ENCODE results near the gene TMEM52B.

Gene TMEM52B

DNA sequence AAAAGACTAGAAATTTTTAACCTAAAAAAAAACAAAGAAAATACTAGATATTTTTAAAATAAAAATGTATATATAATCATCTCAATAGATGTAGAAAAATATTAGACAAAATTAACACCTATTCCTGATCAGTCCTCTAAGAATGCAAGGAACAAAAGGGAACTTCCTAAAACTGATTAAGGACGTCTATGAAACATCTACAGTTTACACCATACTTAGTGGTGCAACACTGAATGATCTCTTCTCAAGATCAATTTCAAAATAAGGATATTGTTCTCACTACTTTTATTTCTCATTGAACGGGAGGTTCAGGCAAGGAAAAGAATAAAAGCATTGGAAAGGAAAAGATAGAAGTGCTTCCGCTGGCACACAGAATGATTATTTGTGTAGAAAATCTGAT is 22.9 kb upstream of the TMEM52B start:
- TF ChIP-seq, protein P1, sequence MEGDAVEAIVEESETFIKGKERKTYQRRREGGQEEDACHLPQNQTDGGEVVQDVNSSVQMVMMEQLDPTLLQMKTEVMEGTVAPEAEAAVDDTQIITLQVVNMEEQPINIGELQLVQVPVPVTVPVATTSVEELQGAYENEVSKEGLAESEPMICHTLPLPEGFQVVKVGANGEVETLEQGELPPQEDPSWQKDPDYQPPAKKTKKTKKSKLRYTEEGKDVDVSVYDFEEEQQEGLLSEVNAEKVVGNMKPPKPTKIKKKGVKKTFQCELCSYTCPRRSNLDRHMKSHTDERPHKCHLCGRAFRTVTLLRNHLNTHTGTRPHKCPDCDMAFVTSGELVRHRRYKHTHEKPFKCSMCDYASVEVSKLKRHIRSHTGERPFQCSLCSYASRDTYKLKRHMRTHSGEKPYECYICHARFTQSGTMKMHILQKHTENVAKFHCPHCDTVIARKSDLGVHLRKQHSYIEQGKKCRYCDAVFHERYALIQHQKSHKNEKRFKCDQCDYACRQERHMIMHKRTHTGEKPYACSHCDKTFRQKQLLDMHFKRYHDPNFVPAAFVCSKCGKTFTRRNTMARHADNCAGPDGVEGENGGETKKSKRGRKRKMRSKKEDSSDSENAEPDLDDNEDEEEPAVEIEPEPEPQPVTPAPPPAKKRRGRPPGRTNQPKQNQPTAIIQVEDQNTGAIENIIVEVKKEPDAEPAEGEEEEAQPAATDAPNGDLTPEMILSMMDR (IDR thresholded peaks at IDR 0.05; ENCODE audit: low read depth, low read length, missing control alignments), result no peak
- no peak for DNase-seq (ENCODE audit: low read depth)
- no peak overlapping the region for H3K4me3 ChIP-seq (ENCODE audit: low read depth, low read length)

DNA sequence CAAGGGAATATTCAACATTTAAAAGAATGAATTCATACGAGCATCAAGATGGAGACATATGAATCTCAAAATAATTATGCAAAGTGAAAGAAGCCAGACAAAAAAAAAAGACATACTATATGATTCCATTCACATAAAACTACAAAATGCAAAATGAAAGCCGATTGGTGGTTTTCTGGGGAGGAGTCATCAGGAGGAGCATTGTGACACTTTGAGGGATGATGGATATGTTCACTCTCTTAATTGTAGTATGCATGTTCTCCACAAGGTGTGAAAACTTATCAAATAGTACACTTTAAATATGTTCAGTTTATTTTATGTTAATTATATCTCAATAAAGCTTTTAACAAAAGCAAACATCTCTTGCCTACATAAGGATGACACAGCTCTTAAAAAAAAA is 20.4 kb upstream of the TMEM52B start:
- no peak for DNase-seq (ENCODE audit: low read depth)
- TF ChIP-seq, protein P1 (IDR thresholded peaks at IDR 0.05; ENCODE audit: low read depth, low read length, missing control alignments), result no peak
- H3K4me3 ChIP-seq (ENCODE audit: low read depth, low read length), result no peak overlapping the region

DNA sequence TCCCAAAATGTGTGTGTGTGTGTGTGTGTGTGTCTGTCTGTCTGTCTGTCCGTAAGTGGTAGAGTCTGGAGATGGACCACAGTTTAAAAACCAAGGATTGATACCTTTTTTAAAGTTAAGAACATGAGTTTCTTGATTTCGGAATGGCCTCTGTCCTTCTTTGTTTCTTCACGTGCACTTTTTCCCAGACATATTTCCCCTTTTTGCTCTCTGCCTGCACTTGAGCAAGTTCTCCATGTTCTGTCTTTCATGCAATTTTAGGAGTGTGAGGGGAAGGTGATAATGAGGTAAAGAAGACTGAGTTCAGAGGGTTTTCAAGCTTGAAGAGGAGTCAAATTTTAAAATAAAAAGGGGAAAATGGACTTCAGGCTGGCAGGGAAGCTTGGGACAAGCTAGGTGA is 19.6 kb upstream of the TMEM52B start:
- no peak overlapping the region for H3K4me3 ChIP-seq (ENCODE audit: low read depth, low read length)

DNA sequence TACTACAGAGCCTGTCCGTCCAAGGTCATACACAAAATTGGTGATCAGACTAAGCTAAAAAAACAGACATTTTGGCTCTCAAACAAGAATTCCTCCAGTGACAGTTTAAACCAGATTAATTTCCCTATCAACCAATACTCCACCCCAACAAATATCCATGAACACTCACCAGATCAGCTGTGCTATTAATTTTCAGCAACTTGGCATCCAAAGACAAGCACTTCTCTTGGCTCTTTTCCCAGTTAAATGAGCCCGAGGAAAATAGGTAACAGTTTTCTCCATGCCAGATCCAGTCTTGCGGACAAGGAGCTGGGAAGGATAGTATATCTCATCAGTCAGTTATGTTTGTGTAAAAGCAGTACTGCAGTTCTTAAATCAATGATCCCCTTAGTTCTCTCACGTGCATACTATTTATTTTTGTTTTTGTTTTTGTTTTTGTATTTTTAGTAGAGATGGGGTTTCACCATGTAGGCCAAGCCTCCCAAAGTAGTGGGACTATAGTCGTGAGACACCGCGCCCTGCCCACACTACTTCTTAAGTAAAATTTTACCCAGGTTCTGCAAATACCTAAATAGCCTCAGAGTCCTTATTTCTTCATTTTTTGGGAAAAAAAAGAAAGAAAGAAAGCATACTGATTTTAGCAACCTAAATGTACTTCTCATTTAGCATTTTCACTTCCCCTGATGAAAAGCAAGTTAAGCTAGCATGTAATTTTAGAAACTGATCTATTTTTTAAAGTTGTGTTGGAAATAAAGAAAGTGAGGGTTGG is 18.0 kb upstream of the TMEM52B start:
- TF ChIP-seq, protein P1 (IDR thresholded peaks at IDR 0.05; ENCODE audit: low read depth, low read length, missing control alignments), result no peak
- H3K4me3 ChIP-seq (ENCODE audit: low read depth, low read length), result no peak overlapping the region
- no peak for DNase-seq (ENCODE audit: low read depth)

More for the DNA sequence above, 19.6 kb upstream of the TMEM52B start:
- DNase-seq (ENCODE audit: low read depth), result no peak
- TF ChIP-seq, protein P1 (IDR thresholded peaks at IDR 0.05; ENCODE audit: low read depth, low read length, missing control alignments), result no peak

DNA sequence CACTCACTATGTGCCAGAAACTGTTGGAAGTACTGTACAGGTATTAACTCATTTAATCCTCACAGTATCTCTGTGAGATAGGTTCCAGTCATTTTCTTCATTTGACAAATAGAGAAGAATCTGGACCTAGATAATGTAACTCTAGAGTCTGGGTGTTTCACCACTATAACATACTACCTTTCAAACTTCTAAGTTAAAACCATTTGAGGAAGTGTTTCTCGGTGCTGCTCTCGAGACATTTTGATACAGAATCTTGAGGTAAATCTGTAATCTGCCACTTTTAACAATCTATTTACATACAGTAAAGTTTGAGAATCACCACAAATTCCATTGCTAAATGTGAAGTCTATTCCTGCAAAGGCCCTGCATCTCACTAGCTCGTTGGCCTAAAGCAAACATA is 15.7 kb upstream of the TMEM52B start:
- no peak for DNase-seq (ENCODE audit: low read depth)
- no peak overlapping the region for H3K4me3 ChIP-seq (ENCODE audit: low read depth, low read length)
- TF ChIP-seq, protein P1 (IDR thresholded peaks at IDR 0.05; ENCODE audit: low read depth, low read length, missing control alignments), result no peak

DNA sequence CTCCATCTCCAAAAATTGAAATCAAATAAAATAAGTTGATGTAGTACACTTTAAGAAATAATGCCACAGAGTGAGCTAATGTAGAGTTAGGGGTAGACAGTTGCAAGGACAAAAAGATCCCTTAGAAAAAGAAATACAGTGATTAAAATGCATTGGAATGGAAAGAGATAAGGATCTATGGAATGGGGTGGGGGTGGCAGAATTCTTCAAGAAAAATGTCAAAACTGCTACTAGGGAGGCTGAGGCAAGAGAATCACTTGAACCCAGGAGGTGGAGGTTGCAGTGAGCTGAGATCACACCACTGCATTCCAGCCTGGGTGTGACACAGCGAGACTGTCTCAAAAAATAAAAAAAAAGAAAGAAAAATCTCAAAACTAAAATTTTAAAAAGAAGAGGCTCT is 13.4 kb upstream of the TMEM52B start:
- TF ChIP-seq, protein P1 (IDR thresholded peaks at IDR 0.05; ENCODE audit: low read depth, low read length, missing control alignments), result no peak
- no peak overlapping the region for H3K4me3 ChIP-seq (ENCODE audit: low read depth, low read length)
- DNase-seq (ENCODE audit: low read depth), result no peak

DNA sequence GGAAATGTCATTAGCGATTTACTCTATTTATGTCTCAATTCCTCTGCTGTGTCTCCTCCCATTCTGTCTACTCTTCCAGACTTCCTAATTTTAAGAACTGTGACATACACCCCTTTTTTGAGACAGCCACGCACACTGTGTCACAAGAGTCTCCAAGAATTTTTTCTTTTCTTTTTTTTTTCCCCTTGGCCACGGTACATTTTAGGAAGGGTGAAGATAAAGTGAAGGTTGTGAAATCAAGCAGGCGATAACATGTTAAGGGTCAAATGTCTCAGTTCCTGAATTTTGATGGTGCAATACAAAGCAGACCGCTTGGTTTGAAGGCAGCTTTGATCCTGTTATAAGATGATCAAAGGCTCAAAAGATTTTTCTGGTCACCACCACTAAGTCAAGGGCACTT is 11.2 kb upstream of the TMEM52B start:
- no peak overlapping the region for H3K4me3 ChIP-seq (ENCODE audit: low read depth, low read length)
- TF ChIP-seq, protein P1 (IDR thresholded peaks at IDR 0.05; ENCODE audit: low read depth, low read length, missing control alignments), result no peak
- DNase-seq (ENCODE audit: low read depth), result no peak
